Liver (tissue), 9 donors: ENCODE results near the gene CEP135. TPM values are rescaled to one million over a fixed set of nuclear protein-coding genes. Genes with fewer than 3 reads are reported as not detected.

Experiments
- DNase-seq: peaks from one replicate; pipeline ENCODE4 v3.0.0-alpha.2; 2017; ENCODE audit warnings: low spot score
- H3K27ac ChIP-seq, 2 donors: one replicate each; pipeline ENCODE4 v1.7.0; 2013; ENCODE audit warnings: inconsistent platforms in 2 of 2, low read length in 2 of 2, control low read depth in 1 of 2, low read depth in 1 of 2, mild to moderate bottlenecking in 1 of 2
- H3K27me3 ChIP-seq, 4 donors: one replicate each; pipeline versions ENCODE4 v1.6.1 to v1.7.0; 2013; ENCODE audit warnings: low read length in 3 of 4, inconsistent platforms in 1 of 4, mild to moderate bottlenecking in 1 of 4, moderate library complexity in 1 of 4; ENCODE audit not compliant: control insufficient read depth in 4 of 4, insufficient read depth in 4 of 4
- H3K36me3 ChIP-seq, 4 donors: one replicate each; pipeline versions ENCODE4 v1.6.1 to v1.7.0; 2013; ENCODE audit warnings: low read length in 3 of 4, mild to moderate bottlenecking in 3 of 4, low read depth in 1 of 4, moderate library complexity in 1 of 4; ENCODE audit not compliant: control insufficient read depth in 4 of 4, insufficient read depth in 3 of 4
- H3K4me1 ChIP-seq, 4 donors: one replicate each; pipeline versions ENCODE4 v1.6.1 to v1.7.0; 2013; ENCODE audit warnings: low read length in 3 of 4, mild to moderate bottlenecking in 3 of 4, moderate library complexity in 1 of 4; ENCODE audit not compliant: control insufficient read depth in 4 of 4, insufficient read depth in 4 of 4
- H3K4me3 ChIP-seq, 3 donors: one replicate each; pipeline versions ENCODE4 v1.6.1 to v1.7.0; 2013; ENCODE audit warnings: low read length in 3 of 3, control low read depth in 1 of 3, low read depth in 1 of 3, mild to moderate bottlenecking in 1 of 3
- H3K9ac ChIP-seq, 2 donors: one replicate each; pipeline ENCODE4 v1.7.0; 2013; ENCODE audit warnings: low read length in 2 of 2, mild to moderate bottlenecking in 2 of 2, moderate library complexity in 2 of 2, control low read depth in 1 of 2, low read depth in 1 of 2
- H3K9me3 ChIP-seq, 4 donors: one replicate each; pipeline versions ENCODE4 v1.6.1 to v1.7.0; 2013; ENCODE audit warnings: low read length in 3 of 4; ENCODE audit not compliant: control insufficient read depth in 4 of 4
- EGR1 ChIP-seq, 2 donors: IDR thresholded peaks; 2 replicates each; pipeline ENCODE4 v1.6.1; 2016 to 2018; ENCODE audit warnings: antibody characterized with exemption in 2 of 2, low read depth in 2 of 2
- FOXA2 ChIP-seq: IDR thresholded peaks from 2 replicates; pipeline ENCODE4 v1.6.1; 2016; ENCODE audit warnings: antibody characterized with exemption
- GABPA ChIP-seq, 2 donors: IDR thresholded peaks in 1 of 2; conservative IDR thresholded peaks in 1 of 2; 2 replicates each; pipeline ENCODE4 v1.6.1; 2016; ENCODE audit warnings: antibody characterized with exemption in 2 of 2, mild to moderate bottlenecking in 1 of 2, moderate library complexity in 1 of 2
- HNF4A ChIP-seq, 2 donors: conservative IDR thresholded peaks; 2 replicates each; pipeline ENCODE4 v1.6.1; 2016; ENCODE audit warnings: antibody characterized with exemption in 2 of 2, mild to moderate bottlenecking in 2 of 2
- JUND ChIP-seq, 2 donors: IDR thresholded peaks; 2 replicates each; pipeline ENCODE4 v1.6.1; 2016; ENCODE audit warnings: antibody characterized with exemption in 2 of 2
- NR2F2 ChIP-seq: IDR thresholded peaks from 2 replicates; pipeline ENCODE4 v1.6.1; 2016; ENCODE audit warnings: antibody characterized with exemption
- SP1 ChIP-seq: IDR thresholded peaks from 2 replicates; pipeline ENCODE4 v1.6.1; 2018; ENCODE audit warnings: antibody characterized with exemption, mild to moderate bottlenecking
- TAF1 ChIP-seq: conservative IDR thresholded peaks from 2 replicates; pipeline ENCODE4 v1.6.1; 2016; ENCODE audit warnings: antibody characterized with exemption, mild to moderate bottlenecking
- WGBS: extraction: QIAGEN DNeasy Blood & Tissue Kit; methylation state at CpG from one replicate; pipeline ENCODE4 v1.1.7; 2013; 5-methylcytosine and 5-hydroxymethylcytosine counted together
- polyA plus RNA-seq, 2 donors: library from polyadenylated mRNA; stranded (reverse) in 1 of 2; unstranded in 1 of 2; fragments of 200-250 nt in 1 of 2; fragments of >200 nt in 1 of 2; fragmentation: Nextera tagmentation in 1 of 2; extraction: Ambion mirVana in 1 of 2; gene quantifications; one replicate each; pipeline versions ENCODE4 v1.2.1 to v1.2.3, GENCODE V29; 2013 to 2015
- total RNA-seq, 2 donors: library from RNA; depleted of rRNA; stranded (reverse); fragments of >200 nt; gene quantifications; one replicate each; pipeline ENCODE4 v1.2.3, GENCODE V29; 2014
- TF ChIP-seq, protein P1 (sequence below): IDR thresholded peaks from 2 replicates; pipeline ENCODE4 v1.6.1; 2016; ENCODE audit warnings: antibody characterized with exemption
- TF ChIP-seq, protein P2 (sequence below): fragments of 150-350 bp; IDR thresholded peaks from 2 replicates; pipeline ENCODE4 v1.5.1; 2017; ENCODE audit warnings: improper control_type of control experiment, low read depth, low read length; ENCODE audit not compliant: missing input control
- TF ChIP-seq, protein P3 (sequence below): IDR thresholded peaks from 2 replicates; pipeline ENCODE4 v1.6.1; 2016; ENCODE audit warnings: antibody characterized with exemption
- TF ChIP-seq, protein P4 (sequence below): IDR thresholded peaks from 2 replicates; pipeline ENCODE4 v1.6.1; 2016; ENCODE audit warnings: antibody characterized with exemption
- donor health status: healthy.
- donor health status: healthy.
- donor health status: healthy.
- donor health status: healthy.
- donor health status: healthy.

The CEP135 gene
- total and polyA plus RNA-seq, 4 donors = 0.47 to 9.8 (median 1.9) TPM

DNA sequence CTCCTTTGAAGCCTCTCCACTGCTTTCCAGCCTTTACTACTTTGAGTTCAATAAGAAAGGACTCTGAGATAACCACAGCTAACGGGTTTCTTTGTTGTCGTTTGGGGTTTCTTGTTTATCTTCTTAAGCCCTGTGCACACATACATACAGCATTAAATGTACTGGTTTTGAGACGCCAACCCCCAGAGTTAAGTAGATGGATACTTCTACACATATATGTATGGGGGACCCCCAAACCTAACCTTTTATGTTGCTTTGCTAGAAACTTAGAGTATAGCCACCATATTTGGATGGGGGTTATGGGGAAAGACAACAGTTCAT lies 697 bp downstream of the CEP135 start:
- TF ChIP-seq, protein P1, sequence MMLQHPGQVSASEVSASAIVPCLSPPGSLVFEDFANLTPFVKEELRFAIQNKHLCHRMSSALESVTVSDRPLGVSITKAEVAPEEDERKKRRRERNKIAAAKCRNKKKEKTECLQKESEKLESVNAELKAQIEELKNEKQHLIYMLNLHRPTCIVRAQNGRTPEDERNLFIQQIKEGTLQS = no peak
- TF ChIP-seq, protein P2, sequence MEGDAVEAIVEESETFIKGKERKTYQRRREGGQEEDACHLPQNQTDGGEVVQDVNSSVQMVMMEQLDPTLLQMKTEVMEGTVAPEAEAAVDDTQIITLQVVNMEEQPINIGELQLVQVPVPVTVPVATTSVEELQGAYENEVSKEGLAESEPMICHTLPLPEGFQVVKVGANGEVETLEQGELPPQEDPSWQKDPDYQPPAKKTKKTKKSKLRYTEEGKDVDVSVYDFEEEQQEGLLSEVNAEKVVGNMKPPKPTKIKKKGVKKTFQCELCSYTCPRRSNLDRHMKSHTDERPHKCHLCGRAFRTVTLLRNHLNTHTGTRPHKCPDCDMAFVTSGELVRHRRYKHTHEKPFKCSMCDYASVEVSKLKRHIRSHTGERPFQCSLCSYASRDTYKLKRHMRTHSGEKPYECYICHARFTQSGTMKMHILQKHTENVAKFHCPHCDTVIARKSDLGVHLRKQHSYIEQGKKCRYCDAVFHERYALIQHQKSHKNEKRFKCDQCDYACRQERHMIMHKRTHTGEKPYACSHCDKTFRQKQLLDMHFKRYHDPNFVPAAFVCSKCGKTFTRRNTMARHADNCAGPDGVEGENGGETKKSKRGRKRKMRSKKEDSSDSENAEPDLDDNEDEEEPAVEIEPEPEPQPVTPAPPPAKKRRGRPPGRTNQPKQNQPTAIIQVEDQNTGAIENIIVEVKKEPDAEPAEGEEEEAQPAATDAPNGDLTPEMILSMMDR = no peak
- TF ChIP-seq, protein P3, sequence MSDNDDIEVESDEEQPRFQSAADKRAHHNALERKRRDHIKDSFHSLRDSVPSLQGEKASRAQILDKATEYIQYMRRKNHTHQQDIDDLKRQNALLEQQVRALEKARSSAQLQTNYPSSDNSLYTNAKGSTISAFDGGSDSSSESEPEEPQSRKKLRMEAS = no peak
- TF ChIP-seq HNF4A (conservative IDR thresholded peaks at IDR 0.05) (no peak), EGR1 (IDR thresholded peaks at IDR 0.05; ENCODE audit: low read depth in 2 of 2) (no peak)
- H3K9me3 ChIP-seq = no peaks in the 10 kb centered on the region
- DNase-seq = no peak
- WGBS = 22% methylated on average over 3 of the region's 3 CpGs
- H3K27me3 ChIP-seq = no peaks in the 10 kb centered on the region
- H3K36me3 ChIP-seq = peaks cover 0 to 2% (median 0%) of the 10 kb centered on the region in 4 donors
- H3K9ac ChIP-seq = peak overlapping the region; percentile 20 to 92
- peak overlapping the region; percentile 79 to 92 for H3K27ac ChIP-seq
- peaks cover 3 to 14% (median 6%) of the 10 kb centered on the region in 4 donors for H3K4me1 ChIP-seq
- peak overlapping the region; percentile 30 to 93 (median 85) for H3K4me3 ChIP-seq

DNA sequence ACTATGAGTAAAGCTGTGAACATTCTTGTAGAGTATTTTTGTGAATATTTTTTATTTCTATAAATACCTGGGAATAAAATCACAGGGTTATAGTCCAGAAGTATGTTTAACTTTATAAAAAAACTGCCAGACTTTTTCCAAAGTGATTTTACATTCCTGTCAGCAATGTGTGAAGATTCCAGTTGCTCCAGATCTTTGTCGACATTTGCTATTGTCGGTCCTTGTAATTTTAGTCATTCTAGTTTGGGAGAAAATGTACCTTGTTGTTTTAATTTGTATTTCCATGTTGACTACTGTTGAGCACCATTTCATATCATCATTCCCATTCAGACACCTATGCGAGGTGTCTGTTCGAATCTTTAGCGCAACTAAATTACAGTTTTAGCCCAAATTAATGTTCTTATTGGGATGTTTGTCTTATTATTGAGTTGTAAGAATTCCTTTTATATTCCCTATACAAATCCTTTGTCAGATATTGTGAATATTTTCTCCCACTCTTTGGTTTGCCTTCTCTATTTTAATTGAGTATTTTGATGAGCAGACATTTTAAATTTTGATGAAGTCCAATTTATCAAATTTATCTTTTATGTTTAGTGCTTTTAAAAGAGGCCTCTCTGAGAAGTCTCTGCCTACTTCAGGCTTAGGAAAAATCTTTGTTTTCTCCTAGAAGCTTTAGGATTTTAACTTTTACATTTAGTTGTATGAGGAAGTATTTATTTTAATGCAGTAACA lies 2.6 kb downstream of the CEP135 start:
- Histone ChIP-seq H3K9ac (no peak overlapping the region), H3K4me1 (peaks cover 3 to 14% (median 6%) of the 10 kb centered on the region in 4 donors), H3K27me3 (no peaks in the 10 kb centered on the region), H3K27ac (no peak overlapping the region), H3K4me3 (no peak overlapping the region), H3K36me3 (peaks cover 2 to 5% (median 2%) of the 10 kb centered on the region in 4 donors), H3K9me3 (no peaks in the 10 kb centered on the region)
- TF ChIP-seq SP1 (no peak), NR2F2 (no peak), TAF1 (no peak), JUND (IDR thresholded peaks at IDR 0.05) (no peak), FOXA2 (no peak), GABPA (IDR thresholded peaks at IDR 0.05 in 1 of 2, conservative IDR thresholded peaks at IDR 0.05 in 1 of 2) (no peak)
- TF ChIP-seq, protein P3 = no peak
- TF ChIP-seq, protein P2 = no peak
- TF ChIP-seq, protein P4, sequence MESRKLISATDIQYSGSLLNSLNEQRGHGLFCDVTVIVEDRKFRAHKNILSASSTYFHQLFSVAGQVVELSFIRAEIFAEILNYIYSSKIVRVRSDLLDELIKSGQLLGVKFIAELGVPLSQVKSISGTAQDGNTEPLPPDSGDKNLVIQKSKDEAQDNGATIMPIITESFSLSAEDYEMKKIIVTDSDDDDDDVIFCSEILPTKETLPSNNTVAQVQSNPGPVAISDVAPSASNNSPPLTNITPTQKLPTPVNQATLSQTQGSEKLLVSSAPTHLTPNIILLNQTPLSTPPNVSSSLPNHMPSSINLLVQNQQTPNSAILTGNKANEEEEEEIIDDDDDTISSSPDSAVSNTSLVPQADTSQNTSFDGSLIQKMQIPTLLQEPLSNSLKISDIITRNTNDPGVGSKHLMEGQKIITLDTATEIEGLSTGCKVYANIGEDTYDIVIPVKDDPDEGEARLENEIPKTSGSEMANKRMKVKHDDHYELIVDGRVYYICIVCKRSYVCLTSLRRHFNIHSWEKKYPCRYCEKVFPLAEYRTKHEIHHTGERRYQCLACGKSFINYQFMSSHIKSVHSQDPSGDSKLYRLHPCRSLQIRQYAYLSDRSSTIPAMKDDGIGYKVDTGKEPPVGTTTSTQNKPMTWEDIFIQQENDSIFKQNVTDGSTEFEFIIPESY = no peak
- no peak for DNase-seq
- 99% methylated on average over 5 of the region's 5 CpGs for WGBS
